Right lobe of liver (tissue), 6 donors: ENCODE results near the gene MAPK12. TPM values are rescaled to one million over a fixed set of nuclear protein-coding genes. Genes with fewer than 3 reads are reported as not detected.

Experiments
- ATAC-seq, 4 donors: fragments of 200-7000 bp; cut with Tn5 transposase; one replicate each; pipeline ENCODE4 v1.9.1; 2020; ENCODE audit warnings: mild to moderate bottlenecking in 4 of 4, moderate library complexity in 4 of 4
- DNase-seq, 3 donors: peaks; one replicate each; pipeline ENCODE4 v3.0.0-alpha.2; 2020
- H3K27ac ChIP-seq, 3 donors: fragments of 200-600 bp; one replicate each; pipeline ENCODE4 v1.8.0; 2022
- H3K27me3 ChIP-seq, 2 donors: fragments of 200-600 bp; one replicate each; pipeline ENCODE4 v1.8.0; 2022
- H3K36me3 ChIP-seq, 4 donors: fragments of 200-600 bp; sonication (generic) in 1 of 4; one replicate each; pipeline versions ENCODE4 v1.5.1 to v1.8.0; 2017 to 2022; ENCODE audit warnings: control low read depth in 1 of 4
- H3K4me1 ChIP-seq, 4 donors: fragments of 200-600 bp; sonication (generic) in 1 of 4; one replicate each; pipeline versions ENCODE4 v1.5.1 to v1.8.0; 2017 to 2022; ENCODE audit warnings: control low read depth in 1 of 4
- H3K4me3 ChIP-seq, 3 donors: fragments of 200-600 bp; one replicate each; pipeline ENCODE4 v1.8.0; 2022
- H3K9me3 ChIP-seq, 4 donors: fragments of 200-600 bp; sonication (generic) in 1 of 4; one replicate each; pipeline versions ENCODE4 v1.5.1 to v1.8.0; 2017 to 2022; ENCODE audit warnings: control low read depth in 1 of 4
- POLR2A ChIP-seq: fragments of 450-650 bp; IDR thresholded peaks from one replicate; pipeline ENCODE4 v1.6.1; 2017; ENCODE audit warnings: antibody characterized with exemption, mild to moderate bottlenecking
- WGBS: methylation state at CpG from one replicate; pipeline ENCODE4 v1.1.6; 2018; ENCODE audit warnings: low coverage, low lambda C conversion rate; ENCODE audit not compliant: insufficient coverage; ENCODE audit errors: missing lambda C conversion rate; 5-methylcytosine and 5-hydroxymethylcytosine counted together
- intact Hi-C, 2 donors: fragments of 100-400 bp; cut with DNase I; formaldehyde crosslinking; loops; one replicate each; pipeline versions ENCODE4 v1.11.2 to v1.14.1; 2022
- total RNA-seq, 6 experiments: library from RNA; depleted of rRNA in 2 of 6; stranded (reverse); fragments of >200 nt in 2 of 6; fragmentation: NEBNext Ultra II Directional in 3 of 6; extraction: Animal tissue kit (Norgen Biotek cat#: 25700) in 3 of 6; gene quantifications; one replicate each; pipeline versions ENCODE4 v1.1.0 to v1.2.4, GENCODE V29; 2016 to 2023
- TF ChIP-seq, protein P1 (sequence below), 4 donors: fragments of 200-600 bp in 3 of 4; fragments of 450-650 bp in 1 of 4; IDR thresholded peaks; one replicate each; pipeline versions ENCODE4 v1.5.1 to v1.8.0; 2016 to 2022; ENCODE audit warnings: antibody characterized with exemption in 4 of 4, mild to moderate bottlenecking in 2 of 4
- donor health status: DM: no; HTN: yes; CAD: no.
- donor health status: DM: no; HTN: no; CAD: no.
- donor health status: DM: no; HTN: no; CAD: no.
- donor health status: DM: no; HTN: yes; CAD: no.
- donor health status: DM: no; HTN: yes; CAD: no.

Gene MAPK12
- total RNA-seq, 6 experiments from 2014 or later, result 2.1 to 7.6 (median 3.6) TPM

DNA sequence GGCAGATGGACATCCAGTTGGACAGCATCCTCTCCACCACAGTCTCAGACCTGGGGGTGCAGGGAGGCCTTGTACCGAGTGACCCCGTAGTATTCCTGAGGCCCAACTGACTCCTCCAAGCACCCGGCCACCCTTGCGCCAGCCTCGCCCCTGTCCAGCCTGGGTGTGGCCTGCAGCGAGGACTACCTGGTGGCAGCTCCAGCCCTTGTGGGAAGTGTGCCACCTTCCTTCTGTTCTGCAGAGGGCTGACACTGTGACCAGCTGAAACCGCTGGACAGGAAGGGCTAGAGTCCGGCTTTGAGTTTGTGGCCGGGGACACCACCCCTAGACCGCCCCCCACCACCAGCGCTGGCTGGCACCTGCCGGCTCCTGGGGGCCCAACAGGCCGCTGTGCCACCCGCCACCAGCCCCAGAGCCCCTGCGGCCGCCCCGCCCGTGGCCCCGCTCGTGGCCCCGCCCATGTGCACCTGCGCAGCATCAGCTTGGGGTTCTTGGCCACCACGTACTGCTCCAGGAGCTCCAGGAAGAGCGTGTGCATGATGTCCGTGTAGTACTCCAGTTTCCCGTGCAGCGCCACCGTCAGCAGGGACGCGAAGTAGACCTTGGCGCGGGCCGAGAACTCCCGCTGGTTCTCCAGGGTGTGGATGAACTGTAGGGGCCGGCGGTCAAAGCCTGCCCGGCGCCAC, 18.7 kb upstream of the MAPK12 start:
- Histone ChIP-seq H3K27ac (no peak overlapping the region), H3K4me3 (no peak overlapping the region), H3K9me3 (no peaks in the 10 kb centered on the region), H3K36me3 (peaks cover 0 to 89% (median 48%) of the 10 kb centered on the region in 4 donors), H3K27me3 (no peaks in the 10 kb centered on the region), H3K4me1 (peaks cover 0 to 7% (median 0%) of the 10 kb centered on the region in 4 donors)
- DNase-seq (no peak), ATAC-seq (no peak)
- intact Hi-C loops, result no loop called here
- WGBS, result 93% methylated on average over 24 of the region's 38 CpGs
- no peak for TF ChIP-seq POLR2A
- TF ChIP-seq, protein P1, sequence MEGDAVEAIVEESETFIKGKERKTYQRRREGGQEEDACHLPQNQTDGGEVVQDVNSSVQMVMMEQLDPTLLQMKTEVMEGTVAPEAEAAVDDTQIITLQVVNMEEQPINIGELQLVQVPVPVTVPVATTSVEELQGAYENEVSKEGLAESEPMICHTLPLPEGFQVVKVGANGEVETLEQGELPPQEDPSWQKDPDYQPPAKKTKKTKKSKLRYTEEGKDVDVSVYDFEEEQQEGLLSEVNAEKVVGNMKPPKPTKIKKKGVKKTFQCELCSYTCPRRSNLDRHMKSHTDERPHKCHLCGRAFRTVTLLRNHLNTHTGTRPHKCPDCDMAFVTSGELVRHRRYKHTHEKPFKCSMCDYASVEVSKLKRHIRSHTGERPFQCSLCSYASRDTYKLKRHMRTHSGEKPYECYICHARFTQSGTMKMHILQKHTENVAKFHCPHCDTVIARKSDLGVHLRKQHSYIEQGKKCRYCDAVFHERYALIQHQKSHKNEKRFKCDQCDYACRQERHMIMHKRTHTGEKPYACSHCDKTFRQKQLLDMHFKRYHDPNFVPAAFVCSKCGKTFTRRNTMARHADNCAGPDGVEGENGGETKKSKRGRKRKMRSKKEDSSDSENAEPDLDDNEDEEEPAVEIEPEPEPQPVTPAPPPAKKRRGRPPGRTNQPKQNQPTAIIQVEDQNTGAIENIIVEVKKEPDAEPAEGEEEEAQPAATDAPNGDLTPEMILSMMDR (IDR thresholded peaks at IDR 0.05), result no peak

DNA sequence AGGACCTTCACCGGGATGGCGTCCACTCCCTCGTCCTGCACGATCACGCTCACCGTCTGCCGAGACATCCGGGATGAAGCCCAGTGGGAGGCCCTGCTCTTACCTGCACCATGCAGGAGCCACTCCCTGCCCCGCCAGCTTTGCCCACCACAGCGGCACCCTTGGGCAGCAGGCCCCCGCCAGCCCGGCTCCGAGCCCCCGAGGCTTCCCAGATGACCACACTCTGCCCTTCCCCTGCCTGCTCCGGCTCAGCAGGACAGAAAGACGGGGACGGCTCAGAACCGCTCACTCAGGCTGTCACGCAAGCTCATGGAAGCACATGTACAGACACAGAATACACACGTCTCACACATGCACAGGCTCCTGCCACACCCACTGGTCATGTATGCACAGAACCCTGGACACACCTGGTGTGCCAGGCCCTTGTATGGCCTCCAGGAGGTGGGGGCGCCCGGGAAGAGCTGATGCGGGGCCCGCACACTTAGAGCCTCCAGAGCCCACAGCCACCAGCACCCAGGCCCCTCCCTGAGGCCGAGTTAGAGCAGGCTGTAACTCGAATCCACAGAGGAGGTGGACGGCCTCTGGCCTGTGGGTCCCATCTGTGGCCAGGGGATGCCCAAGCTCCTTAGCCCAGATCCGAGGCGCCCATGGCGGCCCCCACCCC, 17.6 kb upstream of the MAPK12 start:
- Histone ChIP-seq H3K4me1 (peaks cover 0 to 9% (median 0%) of the 10 kb centered on the region in 4 donors), H3K9me3 (no peaks in the 10 kb centered on the region), H3K27me3 (no peaks in the 10 kb centered on the region), H3K27ac (no peak overlapping the region), H3K4me3 (no peak overlapping the region), H3K36me3 (peaks cover 0 to 83% (median 51%) of the 10 kb centered on the region in 4 donors)
- no peak for TF ChIP-seq POLR2A
- TF ChIP-seq, protein P1 (IDR thresholded peaks at IDR 0.05), result no peak
- intact Hi-C loops, result loop anchor here (5.0 to 10.0 kb wide), 2 partner anchors 46 to 48 kb away; partner anchors contain the start of gene DENND6B (in 2 of the 2)
- ATAC-seq, result no peak
- no peak for DNase-seq
- WGBS, result no CpG with 5 or more reads among the region's 30 CpGs

DNA sequence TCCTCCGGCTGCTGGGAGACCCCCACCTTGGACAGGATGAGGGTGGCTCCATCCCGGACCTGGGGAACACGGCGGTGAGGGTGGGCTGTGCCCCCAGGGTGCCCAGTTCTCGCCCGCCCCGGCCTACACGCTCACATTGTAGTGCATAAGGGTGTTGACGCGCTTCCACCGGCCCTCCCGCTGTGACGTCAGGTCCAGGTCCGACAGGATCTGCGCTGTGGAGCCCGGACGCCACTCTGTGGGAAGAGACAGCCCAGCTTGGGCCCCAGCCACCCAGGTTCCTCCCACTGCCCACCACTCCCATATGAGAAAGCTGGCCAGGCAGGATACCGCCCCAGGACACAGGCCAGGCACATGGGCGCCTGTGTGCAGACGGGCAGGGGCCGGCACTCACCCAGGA, 17.0 kb upstream of the MAPK12 start:
- WGBS, result no CpG with 5 or more reads among the region's 21 CpGs
- H3K27me3 ChIP-seq, result no peaks in the 10 kb centered on the region
- no peaks in the 10 kb centered on the region for H3K9me3 ChIP-seq
- DNase-seq (no peak), ATAC-seq (no peak)
- no peak for TF ChIP-seq POLR2A
- TF ChIP-seq, protein P1 (IDR thresholded peaks at IDR 0.05), result no peak
- no peak overlapping the region for H3K27ac ChIP-seq
- peaks cover 0 to 13% (median 0%) of the 10 kb centered on the region in 4 donors for H3K4me1 ChIP-seq
- intact Hi-C loops, result loop anchor here (5.0 to 10.0 kb wide), 2 partner anchors 46 to 49 kb away; partner anchors contain the start of gene DENND6B (in 2 of the 2)
- peaks cover 0 to 79% (median 49%) of the 10 kb centered on the region in 4 donors for H3K36me3 ChIP-seq
- H3K4me3 ChIP-seq, result no peak overlapping the region

DNA sequence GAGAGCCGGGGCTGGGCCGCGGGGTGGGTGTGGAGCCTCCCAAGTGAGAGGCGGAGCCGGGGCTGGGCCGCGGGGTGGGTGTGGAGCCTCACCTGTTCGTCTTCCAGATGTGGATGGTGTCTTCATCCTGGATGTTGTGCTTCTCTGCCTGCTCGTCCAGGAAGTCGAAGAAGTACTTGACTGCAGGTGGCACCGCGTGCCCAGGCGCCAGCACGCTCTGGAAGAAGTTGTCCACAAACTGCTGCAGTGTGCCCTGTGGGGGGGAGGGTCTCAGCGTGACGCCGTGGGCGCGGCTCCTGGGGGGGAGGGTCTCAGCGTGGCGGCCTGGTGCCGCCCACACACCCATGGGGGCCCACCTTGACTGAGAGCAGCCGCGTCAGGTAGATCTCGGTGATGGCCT, 16.3 kb upstream of the MAPK12 start:
- Histone ChIP-seq H3K27me3 (no peaks in the 10 kb centered on the region), H3K4me1 (peaks cover 0 to 13% (median 0%) of the 10 kb centered on the region in 4 donors), H3K27ac (no peak overlapping the region), H3K36me3 (peaks cover 0 to 73% (median 42%) of the 10 kb centered on the region in 4 donors), H3K4me3 (no peak overlapping the region), H3K9me3 (no peaks in the 10 kb centered on the region)
- TF ChIP-seq, protein P1 (IDR thresholded peaks at IDR 0.05), result no peak
- no peak for TF ChIP-seq POLR2A
- ATAC-seq, result no peak
- intact Hi-C loops, result loop anchor here (5.0 to 10.0 kb wide), 2 partner anchors 47 to 50 kb away; partner anchors contain the start of gene DENND6B (in 2 of the 2)
- 74% methylated on average over 5 of the region's 25 CpGs for WGBS
- no peak for DNase-seq
